GM21360 (cell line): ENCODE data around the gene ZNF688.
A peak's percentile ranks its signal among the peaks of the same experiment; 100 is the strongest.
"Not testable (repeated sequence)": the region's sequence is repeated elsewhere in the genome, so short reads cannot be mapped to it uniquely, and the experiment has no call there.

ENCODE experiments used
- ATAC-seq: cut with Tn5 transposase; IDR thresholded peaks from one replicate; pipeline ENCODE4 v1.9.1; 2021; ENCODE audit warnings: mild to moderate bottlenecking, moderate library complexity; ENCODE audit not compliant: unreplicated experiment

Gene ZNF688

GRCh38 chr16:30571445-30572322 is at the start of gene ZNF688:
TSS of gene ZNF688 (minus strand) at chr16:30571714. CDS start at chr16:30571629, 85 bp downstream.
- peak; percentile 55 for ATAC-seq

GRCh38 chr16:30620169-30620568 is 48.7 kb upstream of the ZNF688 start:
- ATAC-seq, result no peak

DNA sequence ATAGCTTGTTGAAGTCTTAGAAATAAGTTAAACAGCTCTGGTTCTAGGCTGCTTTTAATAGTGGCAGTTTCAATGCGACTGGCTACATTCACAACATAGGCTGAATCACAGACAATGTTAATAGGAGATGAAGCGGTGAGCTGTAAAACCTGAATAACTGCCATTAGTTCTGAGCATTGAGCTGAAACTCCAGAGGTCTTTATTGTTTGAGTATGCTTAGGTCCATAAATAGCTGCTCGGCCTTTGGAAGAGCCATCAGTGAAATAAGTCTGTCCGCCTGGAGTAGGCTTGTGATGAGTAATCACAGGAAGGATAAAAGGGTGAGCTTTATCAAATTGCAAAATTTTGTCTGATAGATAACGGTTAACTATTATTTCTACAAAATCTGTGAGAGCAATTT is 48.1 kb upstream of the ZNF688 start:
- no peak for ATAC-seq

DNA sequence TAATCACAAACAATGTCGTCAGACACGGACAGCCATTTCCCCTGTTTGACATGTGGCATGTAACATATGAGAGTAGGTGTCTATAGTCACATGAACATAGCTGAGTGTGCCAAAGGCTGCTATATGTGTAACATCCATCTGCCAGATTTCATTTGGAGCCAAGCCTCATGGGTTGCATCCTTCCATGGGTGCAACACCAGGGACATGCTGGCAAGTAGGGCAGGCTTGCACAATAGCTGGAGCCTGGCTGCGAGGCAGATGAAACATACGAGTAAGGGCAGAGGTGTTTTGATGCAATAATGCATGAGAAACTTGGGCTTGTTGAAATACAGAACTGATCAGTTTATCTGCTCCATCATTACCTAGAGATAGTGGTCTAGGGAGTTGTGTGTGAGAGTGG is 47.7 kb upstream of the ZNF688 start:
- ATAC-seq, result no peak

GRCh38 chr16:30615358-30616091 is 44.0 kb upstream of the ZNF688 start:
- ATAC-seq, result no peak

GRCh38 chr16:30609926-30610839 is 38.7 kb upstream of the ZNF688 start, which contains the start of gene ZNF689:
TSS of gene ZNF689 (minus strand) at chr16:30610389. CDS start at chr16:30610041, 348 bp downstream.
- peak; percentile 69 for ATAC-seq

DNA sequence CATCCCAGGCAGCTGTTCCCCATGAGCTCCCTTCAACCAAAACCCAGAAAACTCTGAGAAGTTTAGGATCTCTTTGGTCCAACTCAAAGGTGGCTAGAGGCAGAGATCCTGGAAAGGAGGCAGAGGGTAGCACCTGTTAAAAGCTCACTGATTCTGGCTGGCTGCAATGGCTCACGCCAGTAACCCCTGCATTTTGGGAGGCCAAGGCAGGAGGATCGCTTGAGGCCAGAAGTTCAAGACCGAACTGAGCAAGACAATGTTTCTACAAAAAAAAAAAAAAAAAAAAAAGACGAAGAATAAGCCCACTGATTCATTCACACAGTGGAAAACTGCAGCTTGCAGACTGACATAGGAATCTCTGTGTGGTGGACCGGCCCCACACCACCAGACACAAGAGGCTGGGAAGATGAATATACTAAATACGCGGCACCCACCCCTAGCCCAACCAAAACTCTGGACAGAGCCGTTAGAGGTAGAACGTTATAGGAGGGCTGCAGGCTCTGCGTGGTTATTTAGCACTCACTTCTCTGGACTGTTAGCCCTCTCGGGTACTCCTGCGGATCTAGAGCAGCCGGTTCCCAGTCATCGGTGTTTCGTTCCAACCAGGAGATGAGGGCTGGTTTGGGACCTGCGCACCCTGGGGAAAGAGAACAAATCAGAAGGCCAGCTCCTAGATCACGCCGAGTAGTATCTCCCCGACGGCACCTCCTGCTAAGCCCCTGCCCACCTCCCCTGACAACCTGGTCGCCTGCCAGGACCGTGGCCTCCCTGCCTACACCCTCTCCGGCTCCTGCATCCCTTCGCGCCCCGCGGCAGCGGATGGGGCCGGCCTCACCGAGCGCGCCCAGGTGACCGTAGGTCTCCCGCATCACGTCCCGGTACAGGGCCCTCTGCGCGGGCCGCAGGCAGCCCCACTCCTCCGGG is 37.8 kb upstream of the ZNF688 start:
- ATAC-seq, result peak; percentile 30

GRCh38 chr16:30606004-30606403 is 34.5 kb upstream of the ZNF688 start:
- no peak for ATAC-seq

DNA sequence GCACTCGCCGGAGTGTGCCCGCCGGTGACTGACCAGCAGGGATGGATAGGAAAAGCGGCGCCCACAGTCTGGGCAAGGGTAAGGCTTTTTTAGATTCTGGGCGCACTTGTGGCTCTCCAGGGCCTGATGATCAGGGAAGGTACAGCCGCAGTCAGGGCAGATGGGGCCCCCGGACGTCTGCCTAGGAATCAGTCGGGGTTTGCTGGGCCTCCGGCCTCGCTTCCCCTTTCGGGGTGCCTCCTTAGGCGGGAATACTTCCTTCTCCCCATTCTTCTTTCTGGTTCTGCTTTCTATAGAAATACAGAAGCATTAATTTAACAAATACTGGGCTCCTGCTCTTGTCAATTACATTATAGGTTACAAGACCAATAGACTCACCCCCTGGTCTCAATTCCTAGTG is 33.6 kb upstream of the ZNF688 start:
- no peak for ATAC-seq

DNA sequence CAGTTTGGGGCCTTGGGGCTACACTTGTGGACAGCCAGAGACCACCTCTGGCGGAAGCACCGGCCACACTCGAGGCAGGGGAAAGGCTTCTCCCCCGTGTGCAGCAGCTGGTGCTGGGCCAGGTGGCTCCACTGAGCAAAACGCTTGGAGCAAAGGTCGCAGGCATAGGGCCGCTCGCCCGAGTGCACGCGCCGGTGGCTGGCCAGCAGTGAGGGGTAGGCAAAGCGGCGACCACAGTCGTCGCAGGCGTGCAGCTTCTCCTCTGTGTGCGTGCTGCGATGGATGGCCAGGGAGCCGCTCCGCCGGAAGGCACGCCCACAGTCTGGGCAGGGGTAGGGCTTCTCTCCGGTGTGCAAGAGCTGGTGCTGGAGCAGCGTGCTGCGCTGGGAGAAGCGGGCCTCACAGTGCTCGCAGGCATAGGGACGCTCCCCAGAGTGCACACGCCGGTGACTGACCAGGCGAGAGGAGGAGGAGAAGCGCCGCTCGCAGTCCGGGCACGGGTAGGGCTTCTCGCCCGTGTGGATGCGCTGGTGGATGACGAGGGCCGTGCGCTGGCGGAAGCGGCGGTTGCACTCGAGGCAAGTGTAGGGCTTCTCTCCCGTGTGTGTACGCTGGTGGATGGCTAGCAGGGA is 32.9 kb upstream of the ZNF688 start:
- ATAC-seq, result no peak

GRCh38 chr16:30603945-30604315 is 32.4 kb upstream of the ZNF688 start:
- ATAC-seq, result no peak

DNA sequence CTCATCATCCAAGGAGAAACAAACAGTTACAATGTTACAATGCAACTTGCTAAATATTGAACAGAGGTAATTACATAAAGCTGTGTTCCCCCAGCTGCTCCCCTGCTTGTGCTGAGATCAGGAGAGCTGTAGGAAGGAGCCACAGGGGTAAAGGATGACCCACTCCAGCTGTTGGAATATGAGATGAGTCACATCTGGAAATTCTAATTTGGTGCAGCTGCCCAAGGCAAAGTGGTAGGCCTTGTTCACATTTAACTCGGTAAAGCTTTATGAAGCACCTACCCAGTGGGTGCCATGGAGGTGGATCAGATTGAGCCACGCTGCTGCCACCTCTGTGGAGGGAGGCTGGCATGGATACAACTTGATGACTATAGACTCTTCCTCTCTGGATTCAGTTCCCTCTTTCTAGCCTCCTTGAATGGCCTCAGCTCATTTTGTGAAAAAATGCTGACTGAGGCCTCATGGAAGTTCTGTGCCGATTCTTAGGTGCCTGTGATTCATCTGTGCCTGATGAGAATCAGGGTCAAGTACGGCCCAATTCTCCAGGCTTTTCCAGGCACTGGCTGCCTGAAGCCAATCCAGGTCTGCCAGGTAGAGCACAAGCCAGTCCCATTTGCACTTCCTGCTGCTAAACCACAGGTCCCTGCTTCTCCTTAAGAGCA is 31.2 kb upstream of the ZNF688 start:
- ATAC-seq, result no peak

DNA sequence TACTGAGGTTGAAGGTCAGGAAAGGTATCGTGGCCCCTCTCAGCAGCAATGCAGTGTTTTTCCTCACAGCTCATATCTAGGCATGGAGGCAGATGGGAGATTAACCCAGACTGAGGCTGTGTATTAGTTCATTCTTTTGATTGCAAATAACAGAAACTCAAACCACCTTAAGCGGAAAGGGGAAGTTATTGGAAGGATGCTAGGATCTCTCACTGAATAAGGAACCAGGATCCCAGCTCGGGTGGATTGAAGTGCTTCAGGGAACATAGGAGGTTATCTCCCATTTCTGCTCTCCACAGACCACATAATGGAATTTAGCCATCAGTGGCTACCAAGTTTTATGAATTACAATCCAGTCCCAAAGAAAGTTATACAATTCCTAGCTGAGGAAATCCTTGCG is 30.5 kb upstream of the ZNF688 start:
- ATAC-seq, result no peak

GRCh38 chr16:30600929-30601328 is 29.4 kb upstream of the ZNF688 start:
- ATAC-seq, result no peak

- no peak for ATAC-seq
Observed at GRCh38 chr16:30600215-30600614, 28.7 kb upstream of the ZNF688 start.

- no peak for ATAC-seq
Observed at GRCh38 chr16:30592871-30593270, 21.4 kb upstream of the ZNF688 start.

GRCh38 chr16:30590869-30591268 is 19.4 kb upstream of the ZNF688 start:
- ATAC-seq, result not testable (repeated sequence)

DNA sequence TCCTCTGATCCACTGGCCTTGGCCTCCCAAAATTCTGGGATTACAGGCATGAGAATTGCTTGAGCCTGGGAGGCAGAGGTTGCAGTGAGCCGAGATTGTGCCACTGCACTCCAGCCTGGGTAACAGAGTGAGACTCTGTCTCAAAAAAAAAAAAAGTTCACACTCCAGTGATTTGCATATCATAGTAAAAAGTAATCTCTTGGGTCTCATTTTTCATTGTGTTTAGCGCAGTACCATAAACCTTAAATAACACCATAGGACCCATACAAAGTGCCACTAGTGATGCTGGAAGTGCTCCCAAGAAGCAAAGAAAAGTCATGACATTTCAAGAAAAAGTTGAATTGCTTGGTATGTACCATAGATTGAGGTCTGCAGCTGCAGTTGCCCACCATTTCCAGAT is 18.1 kb upstream of the ZNF688 start:
- ATAC-seq, result not testable (repeated sequence)

- no peak for ATAC-seq
Observed at GRCh38 chr16:30588651-30589050, 17.1 kb upstream of the ZNF688 start.
